Uterus (tissue), 4 donors: ENCODE measurements around the gene FIBCD1. TPM values are rescaled to one million over a fixed set of nuclear protein-coding genes. Genes with fewer than 3 reads are reported as not detected.

Experiments used
- DNase-seq, 2 donors: peaks; one replicate each; pipeline ENCODE4 v3.0.0-alpha.2; 2019 to 2020
- H3K27ac ChIP-seq, 2 donors: fragments of 200-600 bp; sonication (generic); 1 replicate in 1 of 2; 2 replicates in 1 of 2; pipeline ENCODE4 v1.5.1; 2016 to 2018
- H3K27me3 ChIP-seq, 2 donors: fragments of 200-600 bp; sonication (generic); one replicate each; pipeline ENCODE4 v1.5.1; 2018 to 2019; ENCODE audit warnings: control low read depth in 1 of 2
- H3K36me3 ChIP-seq, 2 donors: fragments of 200-600 bp; sonication (generic); one replicate each; pipeline ENCODE4 v1.5.1; 2019; ENCODE audit warnings: control low read depth in 1 of 2
- H3K4me1 ChIP-seq, 2 donors: fragments of 200-600 bp; sonication (generic); one replicate each; pipeline ENCODE4 v1.5.1; 2018 to 2019; ENCODE audit warnings: control low read depth in 1 of 2
- H3K4me3 ChIP-seq, 2 donors: fragments of 200-600 bp; sonication (generic); 1 replicate in 1 of 2; 2 replicates in 1 of 2; pipeline ENCODE4 v1.5.1; 2018 to 2019; ENCODE audit warnings: mild to moderate bottlenecking in 1 of 2
- H3K9me3 ChIP-seq, 2 donors: fragments of 200-600 bp; sonication (generic); one replicate each; pipeline ENCODE4 v1.5.1; 2019; ENCODE audit warnings: control low read depth in 1 of 2
- CTCF ChIP-seq, 4 experiments: fragments of 200-600 bp in 2 of 4; fragments of 450-650 bp in 2 of 4; sonication (generic) in 2 of 4; IDR thresholded peaks; one replicate each; pipeline ENCODE4 v1.5.1; 2016 to 2019; ENCODE audit warnings: antibody characterized with exemption in 4 of 4, mild to moderate bottlenecking in 2 of 4, moderate library complexity in 1 of 4
- POLR2A ChIP-seq, 2 donors: fragments of 450-650 bp; IDR thresholded peaks; one replicate each; pipeline ENCODE4 v1.6.1; 2016; ENCODE audit warnings: antibody characterized with exemption in 2 of 2, mild to moderate bottlenecking in 1 of 2, moderate library complexity in 1 of 2
- intact Hi-C: fragments of 100-400 bp; cut with DNase I; formaldehyde crosslinking; loops from one replicate; pipeline ENCODE4 v1.15.1; 2023; ENCODE audit warnings: low total_unique reads
- total RNA-seq, 4 donors: library from RNA; depleted of rRNA in 3 of 4; stranded (reverse); fragments of >200 nt in 3 of 4; gene quantifications; one replicate each; pipeline versions ENCODE4 v1.1.0 to v1.2.4, GENCODE V29; 2014 to 2023
- donor health status: DM: yes; HTN: yes; CAD: no.

The FIBCD1 gene
- total RNA-seq, 4 donors from 2014 or later: 0.29 TPM; not detected in 3

GRCh38 chr9:130938184-130938651 is 829 bp downstream of the FIBCD1 start:
- no peaks in the 10 kb centered on the region for H3K36me3 ChIP-seq
- intact Hi-C loops: loop anchor here (5.0 kb wide), 1 partner anchor 236 kb away; no protein-coding TSS in a partner anchor
- peaks cover 17 to 33% of the 10 kb centered on the region in 2 donors for H3K27me3 ChIP-seq
- peaks cover 0 to 27% of the 10 kb centered on the region in 2 donors for H3K4me1 ChIP-seq
- H3K9me3 ChIP-seq: no peaks in the 10 kb centered on the region
- no peak overlapping the region for H3K4me3 ChIP-seq
- no peak for TF ChIP-seq CTCF (IDR thresholded peaks at IDR 0.05)
- TF ChIP-seq POLR2A (IDR thresholded peaks at IDR 0.05): no peak
- H3K27ac ChIP-seq: no peak overlapping the region
- DNase-seq: no peak

GRCh38 chr9:130937146-130938076 is 1.6 kb downstream of the FIBCD1 start:
- Histone ChIP-seq H3K4me3 (no peak overlapping the region), H3K9me3 (no peaks in the 10 kb centered on the region), H3K27ac (no peak overlapping the region), H3K27me3 (peaks cover 17 to 33% of the 10 kb centered on the region in 2 donors), H3K4me1 (peaks cover 0 to 27% of the 10 kb centered on the region in 2 donors), H3K36me3 (no peaks in the 10 kb centered on the region)
- no peak for TF ChIP-seq POLR2A (IDR thresholded peaks at IDR 0.05)
- TF ChIP-seq CTCF (IDR thresholded peaks at IDR 0.05): no peak
- no peak for DNase-seq
- intact Hi-C loops: loop anchor here (5.0 kb wide), 1 partner anchor 235 kb away; no protein-coding TSS in a partner anchor

- Histone ChIP-seq H3K27ac (no peak overlapping the region), H3K9me3 (no peaks in the 10 kb centered on the region), H3K4me3 (no peak overlapping the region), H3K27me3 (peaks cover 17 to 33% of the 10 kb centered on the region in 2 donors), H3K36me3 (no peaks in the 10 kb centered on the region), H3K4me1 (peaks cover 0 to 27% of the 10 kb centered on the region in 2 donors)
- no peak for DNase-seq
- no peak for TF ChIP-seq POLR2A (IDR thresholded peaks at IDR 0.05)
- TF ChIP-seq CTCF (IDR thresholded peaks at IDR 0.05): no peak
- intact Hi-C loops: loop anchor here (5.0 kb wide), 1 partner anchor 234 kb away; no protein-coding TSS in a partner anchor
These were observed 2.5 kb downstream of the FIBCD1 start for GRCh38 chr9:130936285-130937117.

- H3K4me3 ChIP-seq: no peak overlapping the region
- intact Hi-C loops: loop anchor here (5.0 kb wide), 1 partner anchor 233 kb away; no protein-coding TSS in a partner anchor
- peaks cover 0 to 25% of the 10 kb centered on the region in 2 donors for H3K4me1 ChIP-seq
- TF ChIP-seq CTCF (IDR thresholded peaks at IDR 0.05) (no peak), POLR2A (IDR thresholded peaks at IDR 0.05) (no peak)
- DNase-seq: no peak
- H3K36me3 ChIP-seq: no peaks in the 10 kb centered on the region
- H3K27ac ChIP-seq: no peak overlapping the region
- H3K27me3 ChIP-seq: peaks cover 17 to 31% of the 10 kb centered on the region in 2 donors
- no peaks in the 10 kb centered on the region for H3K9me3 ChIP-seq
These were observed 3.3 kb downstream of the FIBCD1 start for GRCh38 chr9:130935648-130936271.
